Neutrophil (primary cell): Measurements from ENCODE around the gene SPATA21.

Source experiments
- H3K27ac ChIP-seq: fragments of 200-600 bp; sonication (generic); 2 replicates; pipeline ENCODE4 v1.5.1; 2016; ENCODE audit warnings: mild to moderate bottlenecking, moderate library complexity
- H3K27me3 ChIP-seq: fragments of 200-600 bp; sonication (generic); 2 replicates; pipeline ENCODE4 v1.6.0; 2016; ENCODE audit warnings: mild to moderate bottlenecking
- H3K36me3 ChIP-seq: fragments of 200-600 bp; sonication (generic); 2 replicates; pipeline ENCODE4 v1.5.1; 2017
- H3K4me1 ChIP-seq, 2 experiments: fragments of 200-600 bp in 1 of 2; sonication (generic) in 1 of 2; 1 replicate in 1 of 2; 2 replicates in 1 of 2; pipeline versions ENCODE4 v1.5.1 to v1.6.1; 2013 to 2016; ENCODE audit warnings: low read depth in 1 of 2, low read length in 1 of 2, mild to moderate bottlenecking in 1 of 2, moderate library complexity in 1 of 2; ENCODE audit not compliant: control insufficient read depth in 1 of 2, insufficient read depth in 1 of 2
- H3K4me3 ChIP-seq, 2 experiments: fragments of 200-600 bp in 1 of 2; sonication (generic) in 1 of 2; 1 replicate in 1 of 2; 2 replicates in 1 of 2; pipeline ENCODE4 v1.5.1; 2013 to 2016; ENCODE audit warnings: low read depth in 1 of 2, low read length in 1 of 2, mild to moderate bottlenecking in 1 of 2, moderate library complexity in 1 of 2
- H3K9me3 ChIP-seq: fragments of 200-600 bp; sonication (generic); 2 replicates; pipeline ENCODE4 v1.5.1; 2016
- CTCF ChIP-seq: fragments of 200-600 bp; sonication (generic); IDR thresholded peaks from 2 replicates; pipeline ENCODE4 v1.5.1; 2016; ENCODE audit warnings: antibody characterized with exemption

Gene SPATA21

GRCh38 chr1:16441282-16441665 lies 4.0 kb upstream of the SPATA21 start:
- no peak for TF ChIP-seq CTCF
- Histone ChIP-seq H3K27ac (peak overlapping the region; percentile 83), H3K36me3 (peaks cover 33% of the 10 kb centered on the region), H3K9me3 (no peaks in the 10 kb centered on the region), H3K4me3 (peak overlapping the region; percentile 70 to 92), H3K27me3 (no peaks in the 10 kb centered on the region), H3K4me1 (peaks cover 18 to 20% of the 10 kb centered on the region in 2 experiments)

GRCh38 chr1:16440470-16441281 lies 3.5 kb upstream of the SPATA21 start, which contains the start of gene NECAP2:
NECAP2 (plus strand) TSS chr1:16440724; CDS start chr1:16440762, 38 bp downstream.
- Histone ChIP-seq H3K27me3 (no peaks in the 10 kb centered on the region), H3K27ac (peak within 1 kb of the TSS; percentile 83), H3K4me3 (peak within 1 kb of the TSS; percentile 70 to 92), H3K9me3 (no peaks in the 10 kb centered on the region), H3K4me1 (peaks cover 18 to 20% of the 10 kb centered on the region in 2 experiments), H3K36me3 (peaks cover 27% of the 10 kb centered on the region)
- TF ChIP-seq CTCF = peak; percentile 85

- H3K4me1 ChIP-seq = peaks cover 18 to 20% of the 10 kb centered on the region in 2 experiments
- TF ChIP-seq CTCF = no peak
- no peaks in the 10 kb centered on the region for H3K9me3 ChIP-seq
- peaks cover 22% of the 10 kb centered on the region for H3K36me3 ChIP-seq
- H3K27me3 ChIP-seq = no peaks in the 10 kb centered on the region
- H3K4me3 ChIP-seq = peak overlapping the region; percentile 70 to 92
- H3K27ac ChIP-seq = peak overlapping the region; percentile 83
Measured at GRCh38 chr1:16440131-16440469, 2.9 kb upstream of the SPATA21 start.

GRCh38 chr1:16438924-16439323 lies 1.7 kb upstream of the SPATA21 start:
- Histone ChIP-seq H3K27ac (no peak overlapping the region), H3K4me3 (no peak overlapping the region), H3K9me3 (no peaks in the 10 kb centered on the region), H3K27me3 (no peaks in the 10 kb centered on the region), H3K36me3 (peaks cover 10% of the 10 kb centered on the region), H3K4me1 (peaks cover 18 to 20% of the 10 kb centered on the region in 2 experiments)
- TF ChIP-seq CTCF = no peak

GRCh38 chr1:16438516-16438915 lies 1.3 kb upstream of the SPATA21 start:
- Histone ChIP-seq H3K27me3 (no peaks in the 10 kb centered on the region), H3K27ac (no peak overlapping the region), H3K4me3 (no peak overlapping the region), H3K36me3 (peaks cover 6% of the 10 kb centered on the region), H3K9me3 (no peaks in the 10 kb centered on the region), H3K4me1 (peaks cover 18 to 20% of the 10 kb centered on the region in 2 experiments)
- TF ChIP-seq CTCF = no peak
